HG03565 (cell line): ENCODE data around the gene CACNA1C.

Source experiments
- ATAC-seq: cut with Tn5 transposase; IDR thresholded peaks from one replicate; pipeline ENCODE4 v1.9.1; 2021; ENCODE audit warnings: mild to moderate bottlenecking, moderate library complexity; ENCODE audit not compliant: unreplicated experiment

CACNA1C gene

DNA sequence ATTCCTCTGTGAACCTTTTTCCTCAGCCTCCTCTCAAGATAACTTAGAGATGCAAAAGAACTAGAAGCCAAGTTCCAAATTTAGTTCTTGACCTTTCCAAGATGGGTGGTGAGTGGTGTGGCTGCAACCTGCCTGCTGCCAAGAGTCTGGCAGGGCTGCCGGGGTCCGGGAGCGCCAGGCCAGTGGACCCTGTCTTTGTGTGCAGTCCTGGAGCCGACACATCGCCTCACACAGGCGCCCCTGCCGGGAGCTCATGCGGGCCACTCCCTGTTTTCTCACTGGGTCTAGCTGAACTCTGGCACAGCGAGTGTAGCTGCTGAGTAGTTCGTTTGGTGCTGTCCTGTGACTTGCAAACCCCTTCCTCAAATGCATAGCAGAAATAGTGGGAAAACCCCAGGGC is 84.9 kb downstream of the CACNA1C start:
- ATAC-seq, result no peak

DNA sequence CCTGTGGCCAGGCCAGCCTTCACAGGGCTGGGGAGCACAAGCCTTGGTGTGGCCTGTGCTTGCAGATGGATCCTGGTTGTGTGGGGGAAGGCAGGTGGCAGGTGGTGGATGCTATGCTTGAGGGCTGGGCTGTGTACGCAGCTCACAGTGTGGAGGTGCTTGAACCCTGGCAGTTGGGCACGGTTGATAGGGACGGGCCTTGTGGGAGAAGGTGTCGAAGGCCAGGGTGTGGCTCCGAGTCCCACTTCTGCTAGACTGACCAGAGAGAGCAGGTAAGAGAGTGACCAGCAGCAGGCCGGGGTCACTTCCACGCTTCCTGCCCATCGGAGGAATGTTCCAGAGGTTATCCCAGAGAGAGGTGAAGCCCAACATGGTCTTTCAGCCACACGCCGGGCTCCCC is 85.5 kb downstream of the CACNA1C start:
- no peak for ATAC-seq

DNA sequence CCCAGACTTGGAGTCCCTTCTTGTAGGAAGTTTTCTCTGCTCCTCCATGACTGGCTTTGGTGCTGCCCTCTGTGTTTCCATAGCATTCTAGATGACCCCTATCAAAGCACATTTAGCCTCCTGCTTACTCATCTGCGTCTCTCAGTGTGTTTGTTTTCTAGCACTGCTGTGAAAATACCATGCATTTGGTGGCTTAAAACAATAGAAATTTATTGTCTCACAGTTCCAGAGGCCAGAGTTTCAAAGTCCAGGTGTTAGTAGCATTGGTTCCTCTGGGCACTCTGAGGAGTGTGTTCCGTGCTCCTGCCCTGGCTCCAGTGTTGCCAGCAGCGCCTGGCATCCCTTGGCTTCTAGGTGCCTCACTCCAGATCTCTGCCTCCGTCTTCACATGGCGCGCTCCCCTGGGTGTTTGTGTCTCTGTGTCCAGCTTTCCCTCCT is 86.1 kb downstream of the CACNA1C start:
- ATAC-seq, result no peak

DNA sequence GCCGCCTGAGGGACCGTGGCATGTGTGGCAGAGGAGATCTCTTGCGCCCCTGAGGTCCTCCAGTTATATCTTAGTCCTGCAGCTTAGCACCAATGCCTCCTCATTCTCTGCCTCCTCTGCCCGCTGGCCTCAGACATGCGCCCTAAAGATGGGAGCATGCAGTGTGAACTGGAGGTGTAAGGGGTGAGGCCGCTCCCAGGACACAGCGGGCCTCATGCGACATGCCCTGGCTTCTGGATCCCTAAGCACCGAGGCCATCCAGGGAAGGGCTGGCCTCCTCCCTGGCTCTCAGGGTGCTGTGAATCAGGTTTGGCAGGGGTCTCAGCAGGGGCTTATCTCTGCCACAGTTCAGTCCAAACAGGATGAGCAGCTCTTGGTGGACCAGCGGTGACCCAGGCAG is 86.9 kb downstream of the CACNA1C start:
- no peak for ATAC-seq

DNA sequence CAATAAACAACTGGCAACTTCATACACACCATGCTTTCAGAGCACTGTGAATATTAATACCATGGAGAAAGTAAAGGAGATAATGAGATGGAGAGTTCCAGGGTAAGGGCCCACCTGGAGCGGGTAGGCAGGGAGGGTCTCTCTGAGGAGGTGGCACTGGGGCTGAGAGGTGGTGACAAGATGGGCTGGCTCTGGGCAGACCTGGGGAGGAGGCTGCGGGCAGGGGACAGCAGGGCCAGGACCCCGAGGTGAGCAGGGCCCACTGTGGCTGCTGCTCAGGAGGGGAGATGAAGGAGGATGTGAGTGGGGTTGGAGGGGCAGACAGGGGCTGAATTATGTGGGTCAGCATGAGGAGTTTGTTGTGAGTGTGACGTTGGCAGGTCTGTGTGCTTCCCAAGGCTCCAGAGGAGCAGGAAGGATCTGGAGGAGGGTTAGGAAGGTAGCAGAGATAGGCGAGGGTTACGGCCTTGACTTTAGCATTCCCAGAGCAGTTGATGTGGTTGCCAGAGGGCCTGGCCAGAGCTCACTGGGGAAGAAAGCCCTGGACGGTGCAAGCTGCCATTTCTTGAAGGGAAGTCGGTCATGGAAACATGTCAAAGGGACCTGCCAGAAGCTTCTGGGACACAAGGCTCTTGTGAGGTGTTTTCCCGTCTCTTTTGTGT is 88.2 kb downstream of the CACNA1C start:
- no peak for ATAC-seq

DNA sequence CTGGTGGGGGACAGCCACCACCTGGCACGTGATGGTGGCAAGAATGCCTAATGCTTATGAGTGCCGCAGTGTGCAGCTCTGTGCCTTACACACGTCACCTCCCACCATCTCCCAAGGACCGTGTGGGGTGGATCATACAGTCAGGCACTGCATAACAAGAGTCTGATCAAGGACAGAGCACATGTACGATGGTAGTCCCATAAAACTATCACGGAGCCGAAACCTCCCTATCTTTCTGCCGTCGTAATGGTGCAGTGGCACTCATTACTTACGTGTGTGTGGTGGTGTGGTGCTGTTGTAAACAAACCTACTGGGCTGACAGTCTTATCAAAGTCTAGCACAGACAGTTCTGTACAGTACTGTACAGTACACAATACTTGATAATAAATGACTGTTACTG is 89.3 kb downstream of the CACNA1C start:
- ATAC-seq, result no peak

DNA sequence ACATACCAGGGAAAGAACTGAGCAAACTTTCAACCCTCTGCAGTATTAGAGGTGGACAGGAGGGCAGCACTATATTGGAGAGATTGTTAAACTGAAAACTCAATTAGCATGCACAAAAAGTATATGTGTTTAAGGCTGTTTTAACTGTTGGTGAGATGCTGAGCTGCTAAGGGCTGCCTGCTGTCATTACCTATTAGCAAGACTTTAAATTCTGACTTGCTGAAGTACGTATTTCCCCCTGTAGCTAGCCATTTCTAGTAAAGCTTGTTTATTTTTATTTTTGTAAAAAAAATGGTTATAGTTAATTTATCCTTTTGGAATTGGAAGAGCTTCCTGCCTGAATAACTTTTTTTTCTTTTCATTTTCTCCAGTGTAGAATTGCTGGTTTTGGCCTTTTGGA is 92.2 kb downstream of the CACNA1C start:
- no peak for ATAC-seq

DNA sequence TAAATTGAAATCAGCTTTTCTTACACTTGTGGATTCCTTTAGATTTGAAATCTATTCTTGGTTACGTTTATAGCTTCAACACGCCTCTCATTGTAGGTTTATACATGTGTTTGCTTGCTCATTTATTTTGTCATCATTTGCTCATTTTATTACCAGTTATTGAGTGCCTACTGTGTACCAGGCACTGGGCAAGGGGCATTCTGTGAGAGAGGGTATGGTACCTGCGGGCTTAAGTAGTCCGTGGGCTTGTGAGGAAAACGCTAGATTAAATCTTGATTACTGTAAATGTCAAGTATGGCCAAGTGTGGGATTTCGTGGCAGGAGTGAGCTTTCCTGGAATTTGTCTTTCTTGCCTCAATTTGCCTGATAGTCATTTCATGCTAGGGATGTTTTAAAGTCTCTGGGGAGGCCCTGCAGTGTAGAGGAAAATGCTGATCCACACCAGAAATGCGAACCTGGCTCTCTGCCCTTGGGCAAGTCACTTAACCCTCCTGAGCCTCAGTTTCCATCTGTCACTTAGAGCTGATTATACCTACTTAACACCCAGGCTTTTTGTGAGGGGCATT is 92.7 kb downstream of the CACNA1C start:
- ATAC-seq, result no peak

DNA sequence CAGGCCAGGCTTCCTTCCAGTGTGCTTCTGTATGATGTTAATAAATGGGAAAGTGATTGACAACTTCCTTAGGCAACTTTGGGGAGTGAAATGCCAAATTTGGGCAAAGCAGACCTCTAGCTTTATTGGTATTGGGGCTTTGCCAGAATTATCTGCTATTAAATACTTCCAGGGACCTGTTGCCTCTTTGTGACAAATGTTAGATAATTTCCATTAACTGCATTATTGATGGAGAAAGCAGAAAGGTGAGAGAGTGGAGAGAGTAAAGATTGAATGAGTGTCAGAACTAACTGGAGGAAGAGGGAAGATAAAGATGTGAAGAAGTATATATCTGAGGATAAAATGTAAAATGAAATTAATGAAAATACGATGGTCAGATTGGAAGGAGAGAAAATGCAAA is 94.5 kb downstream of the CACNA1C start:
- ATAC-seq, result no peak

DNA sequence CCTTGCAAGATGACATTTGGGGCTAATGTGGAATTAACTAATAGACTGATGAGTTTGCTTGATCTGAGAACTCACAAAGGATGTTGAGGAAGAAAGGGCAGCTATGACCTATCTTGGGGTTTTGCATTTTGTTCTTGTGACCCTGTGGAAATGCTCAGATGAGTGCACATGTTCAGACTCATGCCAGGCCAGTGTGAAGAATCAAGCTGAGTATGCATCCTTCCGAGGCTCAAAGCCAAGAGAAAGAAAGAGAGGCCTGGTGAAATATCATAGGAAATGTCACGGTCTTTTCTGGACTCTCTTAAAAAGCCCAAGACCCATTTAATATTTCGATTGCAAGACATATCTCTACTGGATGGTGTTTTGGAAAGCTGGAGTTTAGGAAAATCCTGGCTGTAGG is 96.3 kb downstream of the CACNA1C start:
- no peak for ATAC-seq

DNA sequence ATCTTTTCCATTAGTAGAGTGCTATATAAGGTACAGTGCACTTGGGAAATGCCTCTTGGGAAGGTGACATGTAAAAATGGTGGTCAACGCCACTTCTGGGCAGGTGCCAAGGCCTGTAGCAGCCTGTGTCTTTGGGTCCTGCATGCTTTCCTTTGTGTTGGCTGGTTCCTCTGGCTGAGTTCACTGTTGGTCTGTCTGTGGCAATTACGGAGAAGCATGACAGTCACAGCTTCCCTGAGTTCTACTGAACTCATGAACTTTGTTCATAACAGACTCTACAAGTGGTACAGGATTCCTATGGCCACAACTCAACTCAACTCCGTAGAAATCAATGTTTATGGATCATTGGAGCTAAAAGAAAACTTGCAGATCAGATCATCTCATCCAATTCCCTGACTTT is 98.0 kb downstream of the CACNA1C start:
- no peak for ATAC-seq

DNA sequence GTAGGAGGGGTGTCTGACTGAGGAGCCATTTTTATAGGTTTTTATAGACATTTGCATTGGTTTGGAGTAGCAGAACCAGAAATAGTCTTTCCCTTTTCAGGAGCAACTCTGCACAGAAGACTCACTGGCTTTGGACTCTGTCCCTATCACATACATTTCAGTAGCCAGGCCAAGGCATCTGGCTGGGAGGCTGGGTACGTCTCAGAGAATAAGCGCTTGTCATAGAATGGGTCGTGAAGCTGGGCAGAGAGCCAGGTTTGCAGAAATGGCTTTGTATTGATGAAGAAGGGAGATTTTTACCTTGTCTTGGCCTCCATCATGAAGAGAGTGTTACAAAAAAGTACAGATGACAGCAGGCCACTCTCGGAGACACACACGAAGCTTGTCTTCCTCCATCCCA is 98.6 kb downstream of the CACNA1C start:
- no peak for ATAC-seq

DNA sequence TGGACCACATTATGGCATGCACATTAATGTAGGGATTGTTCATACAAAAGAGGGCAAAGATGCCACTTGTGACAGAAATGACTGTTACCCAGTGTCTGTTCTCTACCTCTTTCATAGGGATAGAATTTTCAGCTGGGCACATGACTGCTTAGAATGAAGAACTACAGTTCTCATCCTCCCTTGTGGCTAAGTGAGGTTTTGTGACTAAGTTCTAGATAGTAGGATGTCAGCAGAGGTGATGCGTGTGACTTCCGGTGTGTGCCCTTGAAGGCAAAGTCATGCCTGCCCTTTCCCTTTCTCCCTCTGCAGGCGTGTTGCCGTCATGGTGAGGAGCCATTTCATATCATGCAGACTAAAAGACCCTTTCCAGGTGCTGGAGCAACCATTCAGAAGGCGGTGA is 99.3 kb downstream of the CACNA1C start:
- no peak for ATAC-seq

DNA sequence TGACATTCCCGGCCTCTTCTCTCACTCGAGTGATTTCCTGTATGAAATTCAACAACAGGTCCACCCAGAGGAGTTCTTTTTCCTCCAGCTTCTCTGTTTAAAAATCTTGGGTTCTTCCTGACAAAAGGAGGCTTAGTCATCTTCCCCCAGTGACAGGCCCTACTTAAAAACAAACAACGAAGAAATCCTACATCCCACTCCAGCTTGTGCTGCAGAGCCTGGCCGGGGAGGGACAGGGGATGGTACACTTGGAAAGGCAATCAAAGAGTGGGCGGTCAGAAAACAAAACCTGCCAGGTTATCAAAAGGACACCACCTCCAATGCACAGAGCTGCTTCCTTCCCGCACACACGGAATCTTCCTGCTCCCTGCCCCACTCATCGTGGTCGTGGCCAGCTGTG is 101.3 kb downstream of the CACNA1C start:
- ATAC-seq, result no peak

DNA sequence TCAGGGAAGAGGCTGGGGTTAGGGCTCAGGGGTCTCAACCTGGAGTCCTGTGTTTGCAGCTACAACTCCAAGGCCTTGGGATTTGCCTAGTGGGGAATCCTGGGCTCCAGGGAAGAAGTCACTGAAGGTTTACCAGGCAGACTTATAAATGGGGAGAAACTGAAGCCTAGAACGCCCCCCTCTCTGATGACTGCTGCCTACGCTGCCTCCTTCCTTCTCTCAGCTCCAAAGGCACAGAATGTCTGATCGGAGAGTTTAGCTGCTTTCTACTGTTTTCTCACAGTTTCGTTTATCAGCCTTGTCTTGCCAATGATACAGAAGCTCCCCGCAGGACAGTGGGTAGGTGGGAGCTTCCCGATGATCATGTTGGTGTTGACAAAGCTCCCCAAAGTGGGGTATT is 101.7 kb downstream of the CACNA1C start:
- no peak for ATAC-seq

DNA sequence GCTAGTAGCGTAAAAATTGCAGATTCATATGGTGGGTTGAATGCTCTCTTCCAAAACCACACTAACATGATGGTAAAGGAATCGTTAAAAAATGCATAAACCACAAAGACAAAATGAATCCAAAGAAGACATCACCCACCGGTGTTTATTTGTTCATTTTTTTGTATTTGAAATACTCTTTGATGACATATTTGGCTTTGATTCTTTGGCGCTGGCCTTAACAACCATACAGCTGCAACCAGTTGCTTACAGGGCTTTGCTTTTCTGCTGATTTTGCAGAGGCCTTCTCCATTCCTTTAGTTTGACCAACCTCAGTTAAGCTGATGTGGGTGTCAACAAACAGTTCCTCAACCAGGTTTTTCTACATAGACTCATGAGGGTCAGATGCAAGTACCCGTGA is 103.5 kb downstream of the CACNA1C start:
- no peak for ATAC-seq

DNA sequence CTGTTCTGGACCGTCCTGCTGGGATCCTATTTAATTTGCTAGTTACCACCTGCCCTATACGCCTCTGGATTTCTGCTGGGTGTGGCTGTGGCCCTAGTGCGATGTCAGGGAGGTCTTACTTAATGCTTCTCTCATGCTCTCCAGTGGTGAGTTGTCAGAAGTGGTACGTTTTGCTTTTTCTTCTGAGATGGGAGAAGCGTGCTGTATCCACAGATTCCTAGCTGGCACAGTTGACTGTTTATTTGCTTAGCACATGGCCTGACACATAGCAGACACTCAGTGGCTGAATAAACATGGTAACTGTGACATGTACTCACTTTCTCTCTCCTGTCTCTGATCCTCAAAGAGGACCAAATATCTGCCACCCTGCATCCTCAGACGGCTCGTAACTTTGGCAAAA is 107.3 kb downstream of the CACNA1C start:
- no peak for ATAC-seq

DNA sequence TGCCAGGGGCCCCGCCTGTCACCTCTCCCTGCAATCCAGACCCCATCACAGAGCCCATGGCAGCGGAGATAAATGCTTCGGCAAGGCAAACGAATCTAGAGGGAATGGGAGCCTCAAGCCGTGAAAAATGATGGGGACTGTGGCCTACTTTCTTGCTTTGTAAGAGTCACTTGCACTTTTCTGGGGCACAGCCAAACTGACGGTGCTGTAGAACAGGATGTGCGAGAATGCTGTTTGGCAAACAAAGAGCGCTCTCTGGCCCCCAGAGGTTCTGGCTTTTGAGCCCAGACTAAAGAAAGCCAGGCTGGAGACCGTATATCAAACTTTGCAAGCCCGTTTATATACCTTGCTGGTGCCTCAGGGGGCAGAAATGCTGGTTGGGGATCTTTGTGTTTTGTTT is 108.7 kb downstream of the CACNA1C start:
- no peak for ATAC-seq

DNA sequence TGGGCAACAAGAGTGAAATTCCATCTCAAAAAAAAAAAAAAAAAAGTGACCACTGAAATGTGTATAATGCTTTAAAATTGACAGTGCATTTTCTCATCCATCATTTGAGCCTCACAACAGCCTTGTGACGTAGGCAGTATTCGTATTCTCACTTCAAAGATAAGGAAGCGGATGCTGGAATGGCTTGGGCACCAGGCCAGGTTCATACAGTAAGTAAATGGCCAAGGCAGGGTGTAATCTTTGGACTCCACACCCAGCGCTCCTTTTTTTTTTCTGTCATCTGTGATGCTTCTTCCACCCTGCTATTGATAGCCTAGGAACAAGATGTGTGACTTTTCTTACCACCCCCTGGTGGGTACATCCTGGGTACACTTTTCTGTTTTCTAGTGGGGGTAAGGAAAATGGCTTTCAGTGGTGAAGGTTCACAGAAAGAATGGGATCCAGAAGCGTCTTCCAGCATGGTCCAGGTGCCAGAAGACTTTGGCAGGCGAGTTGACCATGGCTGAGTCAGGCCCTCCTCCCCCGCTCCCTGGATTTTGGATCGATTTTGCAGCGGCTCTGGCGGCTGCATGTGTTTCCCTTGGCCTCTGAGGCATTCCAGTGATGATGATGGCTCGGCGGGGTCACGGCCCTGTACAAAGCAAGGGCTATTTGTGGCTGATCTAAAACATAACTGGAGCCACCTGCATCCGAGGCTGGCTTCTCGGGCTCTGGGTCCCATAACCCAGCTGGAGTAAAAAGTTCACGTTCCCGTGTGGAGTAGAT is 110.6 kb downstream of the CACNA1C start:
- no peak for ATAC-seq

DNA sequence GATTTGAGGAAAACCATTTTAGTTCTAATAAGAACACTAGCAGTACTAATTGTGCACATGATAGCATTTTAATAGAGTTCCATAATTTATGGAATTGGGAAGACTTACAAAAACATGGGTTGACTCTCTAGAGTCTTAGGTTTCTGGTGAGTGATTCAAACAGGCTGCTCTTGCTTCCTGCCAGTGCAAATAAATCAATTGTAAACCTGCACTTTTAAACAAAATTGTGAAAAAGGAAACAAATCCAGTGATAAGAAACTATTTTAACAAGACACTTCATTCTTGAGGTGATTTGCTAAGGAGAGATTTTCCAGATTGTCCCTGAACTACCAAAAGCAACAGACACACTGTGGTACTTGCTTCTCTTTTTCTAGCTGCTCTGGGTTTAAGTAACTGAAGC is 112.2 kb downstream of the CACNA1C start:
- no peak for ATAC-seq

DNA sequence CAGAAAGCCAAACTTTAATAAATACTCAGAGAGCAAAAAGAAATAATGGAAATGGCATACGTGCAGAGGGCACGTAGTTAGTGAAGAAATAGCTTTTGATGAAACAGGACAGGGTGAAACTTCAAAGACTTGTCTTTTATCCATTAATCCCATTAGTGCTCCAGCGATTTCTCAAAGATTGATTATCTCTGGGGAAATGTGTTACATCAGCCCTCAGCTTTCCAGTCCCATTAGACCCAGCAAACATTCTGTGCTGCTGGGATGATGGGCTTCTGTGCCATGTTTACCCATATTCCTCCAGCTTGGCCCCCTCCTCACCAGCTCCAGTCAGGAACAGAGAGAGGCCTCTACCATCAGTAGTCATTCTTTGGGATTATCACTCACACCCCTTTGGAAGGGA is 113.1 kb downstream of the CACNA1C start:
- ATAC-seq, result no peak

DNA sequence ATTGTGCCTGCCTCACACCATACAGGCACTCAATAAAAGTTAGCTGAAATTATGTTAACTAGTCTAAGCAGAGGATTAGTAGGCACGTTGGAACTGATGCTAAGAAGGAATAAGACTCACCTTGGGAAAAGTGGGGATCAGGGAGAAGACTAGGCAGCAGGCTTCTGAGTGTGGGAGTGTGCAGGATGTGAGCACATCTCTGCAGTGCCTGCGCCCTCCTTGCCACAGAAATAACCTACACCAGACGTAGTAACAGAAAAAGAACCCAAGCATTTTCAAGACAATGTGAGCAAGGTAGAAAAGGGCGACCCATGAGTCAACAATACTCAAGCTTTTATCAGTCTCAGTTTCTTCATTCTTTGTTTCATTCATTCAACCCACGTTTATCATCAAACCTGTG is 113.9 kb downstream of the CACNA1C start:
- no peak for ATAC-seq
